Fibroblast of lung (primary cell): ENCODE data around the gene BBS10.

ENCODE experiments used
- CTCF ChIP-seq, 2 donors: IDR thresholded peaks in 1 of 2; conservative IDR thresholded peaks in 1 of 2; 1 replicate in 1 of 2; 2 replicates in 1 of 2; pipeline ENCODE4 v1.5.1; 2011 to 2012; ENCODE audit warnings: low read length in 2 of 2, control low read depth in 1 of 2, inconsistent platforms in 1 of 2, low read depth in 1 of 2, mild to moderate bottlenecking in 1 of 2
- EZH2 ChIP-seq: IDR thresholded peaks from 2 replicates; pipeline ENCODE4 v1.5.1; 2012; ENCODE audit warnings: low read length, control low read depth, mild to moderate bottlenecking; ENCODE audit errors: missing control alignments

GRCh38 chr12:76345569-76345968 is 2.6 kb downstream of the BBS10 start:
- TF ChIP-seq CTCF (conservative IDR thresholded peaks at IDR 0.05 in 1 of 2, IDR thresholded peaks at IDR 0.05 in 1 of 2; ENCODE audit: low read depth in 1 of 2, low read length in 2 of 2), result no peak
- TF ChIP-seq EZH2, result no peak
